ENCODE measurements around the gene GNAQ.
"Not testable (repeated sequence)": the region's sequence is repeated elsewhere in the genome, so short reads cannot be mapped to it uniquely, and the experiment has no call there.

The GNAQ gene

DNA sequence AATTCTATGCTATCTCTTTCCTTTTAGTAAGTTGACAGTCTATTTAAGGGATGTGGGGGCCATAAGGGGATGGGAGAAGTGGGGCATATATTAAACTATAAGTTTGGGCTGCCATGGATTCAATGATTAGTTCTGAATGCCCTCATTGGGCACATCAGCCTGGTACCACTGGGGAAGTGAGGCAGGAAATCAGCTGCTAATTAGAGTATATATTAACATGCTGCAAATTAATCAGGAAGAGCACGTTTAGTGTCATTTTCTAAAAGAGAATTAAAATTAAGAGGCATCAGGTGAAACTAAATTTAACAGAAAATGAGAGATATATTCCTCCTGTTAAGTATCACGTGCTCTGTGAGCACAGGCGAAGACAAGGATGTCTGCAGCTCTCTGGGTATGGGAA lies 260.4 kb downstream of the GNAQ start:
- DNase-seq (ENCODE audit: low spot score) = no peak

DNA sequence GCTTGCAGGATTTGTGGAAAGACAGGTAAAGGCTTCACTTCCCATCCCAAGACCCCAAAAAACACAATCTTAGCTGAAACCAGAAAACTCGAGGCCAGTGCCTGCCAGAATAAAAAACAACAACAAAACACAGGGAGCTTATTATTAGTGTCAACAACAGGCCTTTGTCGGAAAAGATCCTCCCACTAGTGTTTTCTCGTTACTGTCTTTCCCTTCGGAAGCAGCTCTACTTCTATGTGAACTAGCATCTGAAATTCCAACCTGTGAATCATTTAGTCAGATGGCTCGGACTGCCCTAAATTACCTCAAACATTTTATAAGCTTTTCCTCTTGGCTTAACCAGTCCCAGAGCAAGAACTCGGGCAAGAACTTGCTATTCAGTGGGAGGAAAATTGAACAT lies 261.3 kb downstream of the GNAQ start:
- peak; percentile 26 for DNase-seq (ENCODE audit: low spot score)

DNA sequence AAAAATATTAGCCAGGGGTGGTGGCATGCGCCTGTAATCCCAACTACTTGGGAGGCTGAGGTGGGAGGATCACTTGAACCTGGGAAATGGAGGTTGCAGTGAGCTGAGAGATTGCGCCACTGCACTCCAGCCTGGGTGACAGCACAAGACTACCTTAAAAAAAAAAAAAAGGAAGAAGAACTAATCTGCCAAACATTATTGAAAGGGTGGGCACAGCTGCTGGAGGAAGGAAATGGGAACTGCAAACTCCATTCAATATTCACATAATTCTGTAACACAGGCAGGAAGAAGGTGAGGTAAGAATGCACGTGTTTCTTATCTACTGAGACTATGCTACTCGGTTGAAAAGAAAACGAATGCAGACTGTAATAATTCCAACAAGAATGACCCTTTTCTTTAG lies 262.4 kb downstream of the GNAQ start:
- DNase-seq (ENCODE audit: low spot score) = no peak

DNA sequence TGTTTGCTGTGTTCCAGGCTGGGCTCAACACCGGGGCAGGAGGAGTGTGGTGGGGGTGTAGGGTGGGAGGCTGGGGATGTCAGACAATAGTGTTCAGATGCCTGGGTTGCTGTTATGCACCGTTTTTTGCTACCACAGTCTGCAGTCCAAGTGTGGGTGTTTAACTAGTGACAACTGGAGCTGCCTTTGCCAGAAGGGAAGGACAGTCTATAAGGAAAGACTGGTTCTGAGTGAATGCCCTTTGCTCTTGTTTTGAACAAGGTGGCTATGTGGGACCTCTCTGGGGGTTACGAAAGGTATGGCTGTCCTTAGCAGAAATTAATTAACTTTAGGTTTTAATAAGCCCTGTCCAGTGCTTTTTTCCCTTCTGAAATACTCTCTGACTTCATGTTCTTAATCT lies 265.0 kb downstream of the GNAQ start:
- DNase-seq (ENCODE audit: low spot score) = no peak

DNA sequence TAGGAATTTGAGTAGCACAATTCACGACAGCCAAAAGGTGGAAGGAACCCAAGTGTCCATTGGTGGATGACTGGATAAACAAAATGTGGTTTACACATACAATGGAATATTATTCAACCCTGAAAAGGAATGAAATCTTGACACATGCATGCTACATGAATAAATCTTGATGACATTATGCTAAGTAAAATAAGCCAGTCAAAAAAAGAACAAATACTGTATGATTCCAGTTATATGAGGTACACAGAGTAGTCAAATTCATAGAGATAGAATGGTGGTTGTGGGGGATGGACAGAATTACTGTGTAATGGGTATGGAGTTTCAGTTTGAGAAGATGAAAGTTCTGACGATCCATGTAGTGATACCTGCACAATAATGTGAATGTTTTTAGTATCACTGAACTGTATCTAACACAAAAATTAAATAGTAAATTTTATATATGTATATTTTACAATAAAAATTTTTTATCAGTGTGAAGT lies 265.8 kb downstream of the GNAQ start:
- DNase-seq (ENCODE audit: low spot score) = no peak

DNA sequence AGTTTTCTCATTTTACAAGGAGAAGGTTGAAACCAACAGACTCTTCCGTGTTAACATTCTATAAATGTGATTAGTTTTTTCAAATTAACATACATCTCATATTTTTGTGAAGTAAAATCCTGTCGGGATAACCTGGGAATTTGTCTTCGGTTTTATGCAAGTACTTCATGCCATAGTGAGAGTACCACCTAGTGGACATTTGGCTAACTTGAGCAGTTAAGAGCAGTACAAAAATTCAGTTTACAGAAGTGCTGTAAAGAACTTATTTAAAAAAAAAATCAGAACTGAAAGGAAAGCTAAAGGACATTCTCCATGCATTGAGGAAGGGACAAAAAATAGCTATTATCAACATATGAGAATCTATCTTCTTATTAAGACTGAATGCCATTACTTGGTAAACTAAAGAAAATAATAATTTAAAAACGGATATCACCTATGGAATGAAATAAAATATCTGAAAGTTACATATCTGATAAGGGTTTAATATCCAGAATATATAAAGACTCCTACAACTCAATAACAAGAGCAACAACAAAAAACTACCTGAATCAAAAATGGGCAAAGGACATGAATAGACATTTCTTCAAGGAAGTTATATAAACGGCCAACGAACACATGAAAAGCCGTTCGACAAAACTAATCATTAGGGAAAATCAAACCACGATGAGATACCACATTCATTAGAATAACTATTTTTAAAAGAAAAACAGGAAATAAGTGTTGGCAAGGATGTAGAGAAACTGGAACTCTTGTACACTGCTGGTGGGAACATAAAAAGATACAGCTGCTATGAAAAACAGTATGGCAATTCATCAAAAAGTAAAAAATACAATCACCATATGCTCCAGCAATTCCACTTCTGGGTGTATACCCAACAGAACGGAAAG lies 266.5 kb downstream of the GNAQ start:
- DNase-seq (ENCODE audit: low spot score) = no peak

DNA sequence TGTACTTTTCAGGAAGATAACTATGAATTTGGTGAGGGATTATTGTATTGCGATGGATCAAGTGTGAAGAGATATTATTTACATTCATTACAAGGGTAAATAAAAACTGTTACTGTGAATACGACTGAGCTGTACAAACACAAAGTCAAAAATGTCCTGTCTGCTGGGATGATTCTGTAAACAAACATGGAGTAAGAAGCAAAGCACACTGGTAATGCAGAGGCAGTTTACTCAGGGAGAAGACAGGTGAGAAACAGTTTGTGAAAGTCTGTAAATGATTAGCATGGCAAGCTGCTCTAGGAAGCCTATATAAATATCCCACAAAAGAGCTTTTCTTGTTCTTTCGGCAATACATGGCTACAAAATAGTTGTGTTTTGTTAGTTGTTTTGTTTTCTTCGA lies 268.0 kb downstream of the GNAQ start:
- no peak for DNase-seq (ENCODE audit: low spot score)

DNA sequence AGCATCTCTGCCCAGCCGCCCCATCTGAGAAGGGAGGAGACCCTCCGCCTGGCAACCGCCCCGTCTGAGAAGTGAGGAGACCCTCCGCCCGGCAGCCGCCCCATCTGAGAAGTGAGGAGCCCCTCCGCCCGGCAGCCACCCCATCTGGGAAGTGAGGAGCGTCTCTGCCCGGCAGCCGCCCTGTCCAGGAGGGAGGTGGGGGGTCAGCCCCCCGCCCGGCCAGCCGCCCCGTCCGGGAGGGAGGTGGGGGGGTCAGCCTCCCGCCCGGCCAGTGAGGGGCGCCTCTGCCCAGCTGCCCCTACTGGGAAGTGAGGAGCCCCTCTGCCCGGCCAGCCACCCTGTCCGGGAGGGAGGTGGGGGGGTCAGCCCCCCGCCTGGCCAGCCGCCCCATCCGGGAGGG lies 270.7 kb downstream of the GNAQ start:
- not testable (repeated sequence) for DNase-seq (ENCODE audit: low spot score)

DNA sequence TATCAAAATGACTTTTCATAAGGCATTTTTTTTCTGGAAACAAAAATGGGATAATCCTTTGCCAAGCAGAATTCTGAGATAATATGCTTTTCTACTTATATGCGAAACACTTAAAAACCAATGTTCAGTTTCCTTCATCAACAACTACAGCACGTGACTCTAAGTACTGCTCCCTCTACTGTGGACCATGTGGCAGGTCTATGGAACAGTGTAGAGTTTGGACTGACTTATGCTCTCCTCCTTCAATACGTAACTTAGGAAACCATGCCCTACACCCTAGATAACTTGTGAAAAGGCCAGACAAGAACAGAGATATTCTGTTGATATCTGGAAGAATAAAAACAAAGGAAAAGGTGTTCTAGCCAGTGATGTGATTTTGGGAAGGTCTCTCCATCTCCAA lies 272.2 kb downstream of the GNAQ start:
- DNase-seq (ENCODE audit: low spot score) = no peak

DNA sequence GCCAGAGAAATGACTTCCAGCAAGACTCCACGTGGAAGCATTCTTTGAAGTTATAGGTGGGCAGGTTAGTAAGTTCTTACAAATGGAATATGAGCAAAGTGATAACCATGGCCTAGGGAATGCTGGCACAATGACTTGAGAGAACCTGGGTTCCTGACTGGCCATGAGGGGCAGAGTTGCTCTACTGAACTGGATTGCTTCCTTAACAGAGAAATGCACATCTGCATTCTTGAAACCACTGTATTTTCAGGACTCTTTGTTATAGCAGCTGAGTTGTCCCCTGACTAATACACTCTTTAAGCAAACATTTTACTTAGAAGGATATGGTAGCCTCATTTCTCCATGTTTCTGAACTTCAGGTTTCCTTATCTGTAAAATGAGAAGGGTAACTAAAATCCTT lies 275.2 kb downstream of the GNAQ start:
- DNase-seq (ENCODE audit: low spot score) = no peak

DNA sequence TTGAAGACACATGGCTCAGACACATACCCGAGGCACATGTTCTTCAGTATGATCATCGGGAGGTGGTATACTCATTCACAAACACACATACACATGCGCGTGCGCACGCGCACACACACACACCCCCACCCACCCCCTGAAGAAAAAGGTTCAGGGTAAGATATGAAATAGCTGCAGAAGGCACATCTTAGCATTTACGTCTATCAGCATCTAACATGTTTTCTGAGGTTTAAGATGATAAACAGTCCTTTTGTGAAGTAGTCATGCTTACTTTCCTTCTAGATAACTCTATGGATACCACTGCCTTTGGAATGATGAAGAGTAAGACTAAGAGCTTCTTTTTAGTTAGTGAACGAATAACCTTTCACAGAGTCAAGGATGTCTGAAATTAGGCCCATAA lies 278.4 kb downstream of the GNAQ start:
- no peak for DNase-seq (ENCODE audit: low spot score)

DNA sequence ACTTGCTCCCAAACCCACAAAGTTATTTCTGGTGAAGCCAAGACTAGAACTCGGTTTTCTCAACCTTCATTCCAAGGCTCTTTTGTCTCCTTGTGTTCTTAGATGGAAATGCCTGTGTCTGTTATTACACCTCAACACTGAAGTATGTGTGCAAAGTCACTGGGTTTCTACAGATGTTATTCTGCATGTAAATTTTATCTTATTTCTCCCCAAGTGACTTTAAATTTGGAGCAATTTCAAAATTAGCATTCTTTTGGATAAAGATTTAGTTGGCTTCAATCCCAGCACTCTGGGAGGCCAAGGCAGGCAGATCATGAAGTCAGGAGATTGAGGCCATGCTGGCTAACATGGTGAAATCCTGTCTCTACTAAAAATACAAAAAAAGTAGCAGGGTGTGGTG lies 279.1 kb downstream of the GNAQ start:
- DNase-seq (ENCODE audit: low spot score) = no peak

DNA sequence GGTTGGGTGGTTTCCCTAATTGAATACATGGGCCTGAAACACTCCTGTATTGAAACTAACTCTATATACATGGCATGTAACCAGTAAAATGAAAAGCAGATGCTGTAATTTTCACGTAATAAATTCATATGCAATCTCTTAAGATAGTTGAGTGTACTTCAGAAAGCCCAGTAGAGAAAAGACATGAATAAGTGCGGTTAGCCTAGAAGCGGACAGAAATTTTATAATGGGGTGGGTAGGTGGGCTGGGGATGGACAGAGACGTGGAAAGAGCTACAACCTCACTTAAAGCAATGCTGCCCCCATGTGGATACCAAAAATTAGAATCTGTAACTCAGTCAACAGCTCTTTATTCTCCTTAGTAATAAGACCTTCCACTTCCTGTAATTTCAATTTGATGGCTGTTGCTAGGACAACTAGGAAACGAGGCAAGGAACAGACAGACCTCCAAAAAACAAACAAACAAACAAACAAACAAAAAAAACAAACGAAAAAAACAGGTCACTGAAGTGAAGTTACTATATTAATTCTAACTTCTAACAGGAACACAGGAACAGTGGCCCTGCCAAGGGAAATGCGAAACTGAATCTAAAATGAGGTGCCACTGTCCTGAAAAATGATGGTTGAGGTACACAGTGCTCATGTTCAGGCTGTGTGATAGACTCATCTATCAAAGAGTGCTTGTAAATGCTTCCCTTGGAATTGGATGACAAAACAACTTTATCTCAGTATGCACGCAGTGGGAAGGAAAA lies 280.1 kb downstream of the GNAQ start:
- peak; percentile 57 for DNase-seq (ENCODE audit: low spot score)

DNA sequence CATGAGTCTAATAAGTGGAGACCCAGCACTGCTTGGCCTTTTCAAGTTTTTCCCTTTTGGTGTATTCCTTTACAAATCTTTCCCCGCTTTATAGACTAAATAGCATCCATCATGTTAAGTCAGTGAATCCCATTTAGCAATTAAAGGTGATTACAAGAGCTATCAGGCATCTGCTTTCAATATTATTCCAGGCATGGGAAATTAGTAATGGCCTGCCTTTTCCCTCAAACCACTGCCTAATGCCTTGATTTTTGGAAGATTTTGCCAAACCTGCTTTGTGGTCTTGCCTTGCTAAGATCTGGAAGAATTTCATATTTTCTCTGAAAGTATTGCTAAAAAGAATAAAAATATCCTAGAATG lies 280.6 kb downstream of the GNAQ start:
- DNase-seq (ENCODE audit: low spot score) = no peak

DNA sequence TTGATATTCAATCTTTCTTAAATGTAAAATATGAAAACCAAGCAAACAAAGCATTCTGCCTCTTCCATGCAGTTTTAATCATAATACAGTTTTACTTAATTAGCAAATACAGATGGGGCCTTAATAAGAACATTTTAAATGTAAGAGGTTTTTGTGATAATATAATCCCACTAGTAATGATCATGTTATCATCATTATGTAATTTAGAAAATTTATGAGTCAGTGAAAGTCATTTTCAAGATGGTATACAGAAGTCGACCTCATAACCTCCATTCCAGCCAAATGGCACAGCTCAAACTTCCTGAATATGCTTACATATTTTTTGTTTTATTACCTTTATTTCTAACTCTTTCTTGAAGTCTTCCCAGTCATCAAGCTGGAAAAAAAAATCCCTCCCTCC lies 281.3 kb downstream of the GNAQ start:
- no peak for DNase-seq (ENCODE audit: low spot score)

DNA sequence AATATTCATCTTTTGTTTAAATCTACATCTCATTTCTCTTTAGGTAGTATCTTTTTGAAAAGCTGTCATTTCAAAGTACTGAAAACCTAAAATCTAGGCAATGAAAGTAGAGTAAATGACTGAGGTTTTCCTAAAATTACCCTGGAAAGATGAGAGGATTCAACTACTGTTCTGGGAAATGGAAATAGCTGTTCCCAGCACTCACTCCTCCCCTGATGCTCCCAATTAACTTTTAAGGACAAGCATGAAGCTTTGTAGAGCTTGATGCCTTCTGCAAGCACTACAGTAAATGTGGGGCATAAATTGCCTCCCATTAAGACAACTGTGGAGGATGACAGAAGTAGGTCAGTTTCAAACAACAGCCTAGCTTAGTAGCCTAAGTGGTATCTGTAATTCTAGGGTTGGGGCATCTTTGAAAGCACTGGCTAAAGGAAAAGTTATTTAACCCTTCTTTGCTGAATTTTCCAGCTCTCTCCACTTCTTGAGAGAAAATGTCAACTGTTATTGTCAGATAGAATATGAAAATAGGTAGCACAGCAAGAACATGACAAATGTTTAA lies 283.3 kb downstream of the GNAQ start:
- no peak for DNase-seq (ENCODE audit: low spot score)

DNA sequence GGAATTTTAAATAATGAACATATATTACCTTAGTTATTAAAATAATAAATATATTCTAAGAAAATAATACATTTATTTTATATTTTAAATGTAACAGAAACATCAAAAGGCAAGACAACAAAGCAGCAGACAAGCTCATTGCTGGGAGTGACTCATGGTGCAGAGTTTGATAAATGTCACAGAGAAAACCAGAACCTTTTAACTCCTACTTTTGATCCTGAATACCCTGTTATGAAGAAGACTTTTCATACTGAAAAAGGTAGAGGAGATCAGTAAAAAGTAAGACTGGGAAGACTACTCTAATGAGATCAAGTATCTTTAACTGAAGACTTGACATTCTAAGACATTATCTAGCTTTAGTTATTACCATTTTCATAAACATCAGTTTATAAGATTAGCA lies 284.4 kb downstream of the GNAQ start:
- peak; percentile 45 for DNase-seq (ENCODE audit: low spot score)

DNA sequence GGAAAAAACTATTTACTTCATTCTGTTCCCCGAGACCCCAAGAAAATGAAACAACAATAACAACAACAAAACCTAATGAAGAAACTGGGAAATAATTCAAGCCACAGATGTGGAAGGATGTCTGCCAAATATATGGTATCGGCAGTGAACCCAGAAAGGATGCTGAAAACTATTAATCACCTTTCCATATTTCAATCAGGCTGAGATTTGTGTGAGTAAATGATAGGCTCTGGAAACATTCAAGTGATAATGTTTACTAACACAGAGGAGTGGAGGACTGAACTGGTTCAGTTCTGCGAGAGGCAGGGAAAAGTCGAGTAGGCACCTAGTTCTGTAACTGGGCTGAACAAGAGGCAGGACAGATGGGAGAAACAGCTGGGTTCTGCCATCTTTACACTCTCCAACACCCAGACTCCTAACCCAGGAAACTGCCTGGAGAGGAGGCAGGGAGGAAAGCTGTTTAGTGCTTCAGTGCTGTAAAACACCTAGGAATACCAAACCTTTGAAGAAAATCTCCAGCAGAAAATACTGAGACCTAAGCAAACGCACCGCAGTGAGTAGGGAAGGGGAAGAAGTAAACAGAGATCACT lies 286.7 kb downstream of the GNAQ start:
- DNase-seq (ENCODE audit: low spot score) = no peak

DNA sequence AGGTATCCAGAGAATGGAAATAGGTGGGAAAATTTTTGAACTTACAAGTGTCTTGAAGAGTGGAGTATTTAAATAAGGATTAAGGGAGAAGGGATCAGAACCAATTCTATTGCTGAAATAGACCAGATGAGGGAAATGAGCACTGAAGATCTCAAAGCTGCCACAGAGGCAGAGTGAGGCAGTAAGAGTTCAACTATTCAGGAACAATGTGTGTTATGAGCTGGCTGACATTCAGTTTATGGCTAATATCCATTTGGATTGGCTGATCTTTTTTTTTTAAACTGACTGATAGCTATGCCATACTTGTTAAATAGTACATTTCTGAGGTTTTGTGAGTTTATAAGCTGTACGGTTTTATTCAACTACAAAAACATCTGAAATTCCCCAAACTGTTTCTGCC lies 288.2 kb downstream of the GNAQ start:
- DNase-seq (ENCODE audit: low spot score) = no peak

DNA sequence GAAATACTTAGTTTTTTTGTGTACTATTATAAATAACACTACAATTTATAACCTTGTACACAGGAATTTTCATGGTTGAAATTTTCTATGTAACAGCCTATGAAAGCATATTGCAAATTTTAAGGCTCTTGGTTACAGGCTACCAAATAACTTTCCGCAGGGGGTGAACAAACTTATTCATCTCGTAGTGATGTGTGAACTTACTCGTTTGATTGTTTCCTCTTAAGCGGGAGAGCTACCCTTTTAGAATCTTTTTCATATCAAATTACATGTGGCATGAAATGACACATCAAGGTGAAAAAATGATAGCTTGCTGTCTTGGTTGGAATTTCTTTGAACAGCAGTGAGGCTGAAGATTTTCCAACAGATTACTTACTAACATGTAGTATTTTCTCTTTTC lies 292.7 kb downstream of the GNAQ start:
- no peak for DNase-seq (ENCODE audit: low spot score)

DNA sequence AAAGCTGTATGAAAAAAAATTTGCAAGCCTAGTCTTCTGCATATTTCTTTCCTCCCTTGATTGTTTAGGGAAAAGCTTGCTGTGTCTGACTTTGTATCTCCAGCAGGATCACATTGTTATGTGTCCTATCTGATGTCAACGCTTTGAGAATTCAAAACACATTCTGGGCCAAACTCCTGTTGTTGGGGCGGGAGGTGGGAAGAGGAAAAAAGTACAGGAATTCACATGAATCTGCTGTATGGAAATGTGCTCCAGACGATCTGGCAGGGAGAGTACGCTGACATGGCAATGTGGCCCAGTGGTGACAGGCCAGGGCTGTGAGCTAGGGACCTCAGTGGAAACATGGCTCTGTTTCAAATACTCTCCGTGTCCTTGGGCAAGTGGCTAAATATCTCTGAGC lies 296.1 kb downstream of the GNAQ start:
- no peak for DNase-seq (ENCODE audit: low spot score)

DNA sequence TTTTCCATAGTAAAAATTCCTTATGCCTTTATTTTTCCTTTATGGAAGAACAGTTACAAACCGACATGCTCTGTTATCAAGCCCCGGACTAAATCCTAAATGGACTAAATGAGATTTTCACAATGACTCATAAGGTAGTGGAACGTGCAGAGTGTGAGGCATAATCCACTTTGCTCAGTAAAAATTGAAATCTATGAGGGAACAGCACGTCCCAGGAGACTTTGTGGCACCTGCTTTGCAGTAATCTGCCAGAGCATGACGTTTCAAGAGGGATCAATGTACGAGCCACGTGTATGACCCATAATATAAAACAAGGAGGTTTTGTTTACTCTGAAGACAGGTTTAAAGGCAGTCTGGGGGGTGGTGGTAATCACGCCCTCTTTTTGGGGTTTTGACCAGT lies 299.7 kb downstream of the GNAQ start:
- DNase-seq (ENCODE audit: low spot score) = no peak
